GM19351 (cell line): ENCODE data around the gene CBFB.
"Not testable (repeated sequence)": the region's sequence is repeated elsewhere in the genome, so short reads cannot be mapped to it uniquely, and the experiment has no call there.

ENCODE experiments used
- ATAC-seq: cut with Tn5 transposase; IDR thresholded peaks from one replicate; pipeline ENCODE4 v1.9.1; 2021; ENCODE audit warnings: mild to moderate bottlenecking, moderate library complexity; ENCODE audit not compliant: unreplicated experiment

CBFB gene

GRCh38 chr16:67028696-67029253, at the start of gene CBFB:
TSS of gene CBFB (plus strand) at chr16:67029149. CDS start at chr16:67029408, 259 bp downstream.
- ATAC-seq: peak; percentile 78

GRCh38 chr16:66983033-66983432, 45.9 kb upstream of the CBFB start:
- ATAC-seq: no peak

GRCh38 chr16:66984892-66985311, 44.0 kb upstream of the CBFB start:
- no peak for ATAC-seq

- no peak for ATAC-seq
Measured at GRCh38 chr16:66986559-66986958, 42.4 kb upstream of the CBFB start.

- ATAC-seq: no peak
Measured at GRCh38 chr16:66988197-66988788, 40.7 kb upstream of the CBFB start, which contains the start of gene CES4A. TSS of gene CES4A (plus strand) at chr16:66988589. CDS start at chr16:66988773, 184 bp downstream.

- ATAC-seq: no peak
Measured at GRCh38 chr16:66991545-66992077, 37.3 kb upstream of the CBFB start.

GRCh38 chr16:66993558-66993957, 35.4 kb upstream of the CBFB start:
- ATAC-seq: not testable (repeated sequence)

- ATAC-seq: no peak
Measured at GRCh38 chr16:66996324-66996982, 32.5 kb upstream of the CBFB start.

GRCh38 chr16:66996983-66997358, 32.0 kb upstream of the CBFB start:
- ATAC-seq: no peak

GRCh38 chr16:67000384-67001351, 28.3 kb upstream of the CBFB start:
- no peak for ATAC-seq

GRCh38 chr16:67001726-67002125, 27.2 kb upstream of the CBFB start:
- no peak for ATAC-seq

- no peak for ATAC-seq
Measured at GRCh38 chr16:67006930-67007658, 21.9 kb upstream of the CBFB start.

- no peak for ATAC-seq
Measured at GRCh38 chr16:67009158-67009557, 19.8 kb upstream of the CBFB start.

GRCh38 chr16:67011274-67011673, 17.7 kb upstream of the CBFB start:
- no peak for ATAC-seq

GRCh38 chr16:67013233-67013822, 15.6 kb upstream of the CBFB start:
- ATAC-seq: no peak

GRCh38 chr16:67013823-67014633, 14.9 kb upstream of the CBFB start:
- no peak for ATAC-seq

- no peak for ATAC-seq
Measured at GRCh38 chr16:67014634-67015312, 14.2 kb upstream of the CBFB start.

- ATAC-seq: no peak
Measured at GRCh38 chr16:67015313-67015731, 13.6 kb upstream of the CBFB start.
